Fibroblast of pulmonary artery (primary cell): ENCODE measurements around the gene MAGI1.

ENCODE experiments used
- DNase-seq: peaks from one replicate; pipeline ENCODE4 v3.0.0-alpha.2; 2010; ENCODE audit warnings: low read depth
- H3K4me3 ChIP-seq: replicated peaks from 2 replicates; pipeline ENCODE4 v1.5.1; 2011; ENCODE audit warnings: low read depth, mild to moderate bottlenecking, control low read depth, low read length, moderate library complexity
- TF ChIP-seq, protein P1 (sequence below): IDR thresholded peaks from 2 replicates; pipeline ENCODE4 v1.5.1; 2011; ENCODE audit warnings: mild to moderate bottlenecking, control low read depth, low read length, inconsistent platforms; ENCODE audit errors: missing control alignments

Gene MAGI1

DNA sequence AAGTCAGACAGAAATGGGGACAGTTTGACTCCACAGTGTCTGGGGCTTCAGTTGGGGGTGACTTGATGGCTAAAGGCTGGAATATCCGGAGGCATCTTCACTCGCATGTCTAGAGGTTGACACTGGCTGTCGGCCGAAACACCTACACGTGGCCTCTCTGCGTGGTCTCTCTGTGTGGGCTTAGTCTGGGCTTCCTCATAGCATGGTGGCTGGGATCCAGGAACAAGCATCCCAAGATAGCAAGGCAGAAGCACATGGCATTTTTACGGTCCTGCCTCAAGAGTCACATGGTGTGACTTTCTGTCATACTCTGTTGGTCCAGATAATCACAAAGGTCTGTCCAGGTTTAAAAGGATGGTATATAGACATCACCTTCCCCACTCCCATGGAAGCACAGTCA, 34.5 kb downstream of the MAGI1 start:
- TF ChIP-seq, protein P1, sequence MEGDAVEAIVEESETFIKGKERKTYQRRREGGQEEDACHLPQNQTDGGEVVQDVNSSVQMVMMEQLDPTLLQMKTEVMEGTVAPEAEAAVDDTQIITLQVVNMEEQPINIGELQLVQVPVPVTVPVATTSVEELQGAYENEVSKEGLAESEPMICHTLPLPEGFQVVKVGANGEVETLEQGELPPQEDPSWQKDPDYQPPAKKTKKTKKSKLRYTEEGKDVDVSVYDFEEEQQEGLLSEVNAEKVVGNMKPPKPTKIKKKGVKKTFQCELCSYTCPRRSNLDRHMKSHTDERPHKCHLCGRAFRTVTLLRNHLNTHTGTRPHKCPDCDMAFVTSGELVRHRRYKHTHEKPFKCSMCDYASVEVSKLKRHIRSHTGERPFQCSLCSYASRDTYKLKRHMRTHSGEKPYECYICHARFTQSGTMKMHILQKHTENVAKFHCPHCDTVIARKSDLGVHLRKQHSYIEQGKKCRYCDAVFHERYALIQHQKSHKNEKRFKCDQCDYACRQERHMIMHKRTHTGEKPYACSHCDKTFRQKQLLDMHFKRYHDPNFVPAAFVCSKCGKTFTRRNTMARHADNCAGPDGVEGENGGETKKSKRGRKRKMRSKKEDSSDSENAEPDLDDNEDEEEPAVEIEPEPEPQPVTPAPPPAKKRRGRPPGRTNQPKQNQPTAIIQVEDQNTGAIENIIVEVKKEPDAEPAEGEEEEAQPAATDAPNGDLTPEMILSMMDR: no peak
- H3K4me3 ChIP-seq: no peak overlapping the region
- DNase-seq: no peak

DNA sequence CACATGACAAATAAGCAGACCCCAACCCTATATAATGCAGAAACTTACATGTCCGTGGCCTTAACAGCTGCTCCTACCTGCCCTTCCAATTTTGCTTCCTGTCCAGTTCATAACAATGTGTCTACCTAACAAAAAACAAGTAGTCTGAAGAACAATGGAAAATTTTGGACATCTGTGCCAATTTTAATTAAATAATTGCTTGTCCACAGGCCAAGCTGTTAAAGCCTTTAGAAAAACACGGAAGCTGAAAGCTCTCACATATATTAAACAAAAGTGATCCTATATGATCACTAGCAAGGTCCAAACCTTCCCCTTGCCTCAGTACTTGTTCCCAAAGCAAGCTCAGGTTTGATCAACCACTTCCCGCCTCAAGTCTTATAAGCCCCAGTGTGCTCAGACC, 37.1 kb downstream of the MAGI1 start:
- DNase-seq: no peak
- H3K4me3 ChIP-seq: no peak overlapping the region
- TF ChIP-seq, protein P1: no peak

DNA sequence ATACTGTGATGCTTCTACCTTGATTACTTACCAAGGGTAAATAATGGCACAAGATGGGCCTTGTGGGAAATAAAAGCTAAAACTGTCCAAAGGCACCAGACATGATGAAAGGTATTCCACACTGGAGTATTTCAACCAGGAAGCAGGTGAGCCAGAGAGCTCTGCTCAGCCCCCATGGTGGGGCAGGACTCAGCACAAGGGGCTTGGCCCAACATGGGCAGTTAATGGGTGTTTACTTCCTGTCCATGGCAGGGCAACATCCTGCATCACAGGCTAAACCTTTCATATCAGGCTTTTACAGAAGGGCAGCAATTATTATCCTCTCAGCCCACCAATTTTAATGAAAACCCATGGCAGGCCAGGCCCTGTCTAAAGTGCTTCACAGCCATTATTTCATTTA, 38.2 kb downstream of the MAGI1 start:
- no peak overlapping the region for H3K4me3 ChIP-seq
- TF ChIP-seq, protein P1: no peak
- no peak for DNase-seq

DNA sequence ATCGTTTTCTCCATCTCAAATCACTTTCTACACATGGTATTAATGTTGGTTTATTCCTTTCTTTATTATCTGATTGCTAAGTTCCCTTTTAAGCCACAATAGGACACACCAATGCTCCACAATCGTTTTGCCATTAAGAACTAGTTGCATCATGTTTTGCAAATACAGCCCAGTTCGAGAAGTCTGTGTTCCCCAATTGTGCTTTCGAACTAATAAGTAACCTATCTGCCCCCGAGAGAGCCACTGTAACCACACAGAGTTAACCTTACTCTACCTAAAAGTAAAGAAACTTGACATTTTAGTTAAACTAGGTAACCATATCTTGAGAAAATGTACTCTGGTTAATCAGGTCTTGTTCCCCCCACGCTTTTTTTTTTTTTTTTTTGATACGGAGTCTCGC, 39.1 kb downstream of the MAGI1 start:
- DNase-seq: no peak
- TF ChIP-seq, protein P1: no peak
- H3K4me3 ChIP-seq: no peak overlapping the region

DNA sequence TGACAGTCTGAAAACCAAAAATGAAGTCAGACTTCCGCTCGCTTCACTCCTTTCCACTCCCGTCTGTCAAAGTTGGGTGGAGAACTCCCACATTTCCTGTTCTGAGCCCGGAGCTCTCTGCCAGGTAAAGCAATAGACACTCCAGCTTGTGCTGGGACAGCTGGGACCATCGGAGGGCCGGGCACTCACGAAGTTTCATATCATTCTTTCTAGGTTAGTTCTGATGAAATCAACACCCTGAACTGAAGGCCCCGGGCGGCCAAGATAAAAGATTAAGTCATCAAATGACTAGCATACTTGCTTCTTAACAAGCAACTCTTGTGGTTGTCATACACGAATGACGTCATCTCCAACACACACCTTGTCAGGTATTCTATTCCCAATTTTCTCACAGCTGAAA, 42.1 kb downstream of the MAGI1 start:
- peak; percentile 49 for DNase-seq
- H3K4me3 ChIP-seq: no peak overlapping the region
- TF ChIP-seq, protein P1: no peak

DNA sequence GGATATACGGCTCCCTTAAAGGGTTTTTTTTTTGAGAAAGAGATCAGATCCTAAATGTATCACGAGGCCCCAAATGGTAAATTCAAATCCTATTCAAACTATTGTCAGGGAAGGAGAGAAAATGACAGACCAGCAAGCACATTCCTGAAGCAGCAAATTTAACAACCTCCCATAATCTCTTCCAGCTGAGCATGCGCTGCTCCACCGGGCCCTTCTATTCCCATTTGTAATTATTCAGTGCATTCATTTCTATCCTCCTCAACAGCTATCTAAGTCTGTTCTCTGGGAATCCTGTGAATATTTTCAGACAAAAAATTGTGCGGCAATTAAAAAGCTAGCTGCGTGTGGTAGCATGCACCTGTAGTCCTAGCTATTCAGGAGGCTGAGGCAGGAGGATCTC, 43.2 kb downstream of the MAGI1 start:
- H3K4me3 ChIP-seq: no peak overlapping the region
- no peak for DNase-seq
- TF ChIP-seq, protein P1: no peak

DNA sequence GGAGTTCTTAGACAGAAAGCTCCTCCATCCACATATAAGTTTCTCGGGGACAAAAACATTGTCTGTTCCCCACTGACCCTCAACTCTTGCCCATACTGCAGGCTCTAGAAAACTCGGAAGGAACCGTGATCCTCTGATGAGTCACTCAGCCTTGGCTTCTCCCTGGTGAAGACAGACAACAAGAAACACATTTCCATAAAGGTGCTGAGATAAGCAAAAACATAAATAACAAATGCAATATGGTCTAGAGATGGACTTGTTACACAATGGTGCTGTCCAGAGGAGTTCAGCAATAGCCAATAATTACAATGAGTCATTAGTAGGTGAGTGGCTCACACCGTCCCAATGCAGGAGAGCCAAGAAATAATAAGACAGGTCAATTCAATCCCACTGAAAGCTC, 43.7 kb downstream of the MAGI1 start:
- TF ChIP-seq, protein P1: no peak
- DNase-seq: peak; percentile 56
- no peak overlapping the region for H3K4me3 ChIP-seq
